Heart left ventricle (tissue), 13 donors: ENCODE results near the gene RNASET2.

ENCODE experiments used
- CTCF ChIP-seq, 12 donors: fragments of 200-600 bp; sonication (generic) in 4 of 12; IDR thresholded peaks; one replicate each; pipeline versions ENCODE4 v1.5.0 to v1.8.0; 2018 to 2022; ENCODE audit warnings: antibody characterized with exemption in 12 of 12, mild to moderate bottlenecking in 5 of 12
- POLR2A ChIP-seq, 2 donors: fragments of 450-650 bp; IDR thresholded peaks; one replicate each; pipeline ENCODE4 v1.6.1; 2017; ENCODE audit warnings: antibody characterized with exemption in 2 of 2, mild to moderate bottlenecking in 2 of 2, moderate library complexity in 2 of 2
- donor health status: ischemic (EF 13 %, LVEDD 7.1; RV severe dilation, severe dysfunction).
- donor health status: DM: no; HTN: yes; CAD: no.
- donor health status: DM: no; HTN: no; CAD: no.
- donor health status: ischemic (EF 25% LVEDD 6.9; RV normal size, moderate dysfunction).
- donor health status: ischemic (EF 25% LVEDD 5.7; RV mildly dilated, moderate dysfunction).
- donor health status: ischemic (EF 35%, LVEDD 5.7; RV mildly dilated, moderate dysfunction).
- donor health status: nonischemic (EF 11% LVEDD 7.7; RV severe dilation, severe dysfunction).
- donor health status: DM: yes; HTN: yes; CAD: no.
- donor health status: PGD.
- donor health status: ischemic (EF 29% LVEDD 5.4; RV normal size, mild dysfunction).
- donor health status: nonischemic (EF 23%, LVEDD 6.1; RV moderate dilation, normal function).

GRCh38 chr6:166903500-166903899 is 52.9 kb downstream of the RNASET2 start:
- TF ChIP-seq POLR2A (IDR thresholded peaks at IDR 0.05) (no peak), CTCF (IDR thresholded peaks at IDR 0.05) (no peak)
